ENCODE results near the gene PLAAT5.
"Not testable (repeated sequence)": the region's sequence is repeated elsewhere in the genome, so short reads cannot be mapped to it uniquely, and the experiment has no call there.

Gene PLAAT5, protein sequence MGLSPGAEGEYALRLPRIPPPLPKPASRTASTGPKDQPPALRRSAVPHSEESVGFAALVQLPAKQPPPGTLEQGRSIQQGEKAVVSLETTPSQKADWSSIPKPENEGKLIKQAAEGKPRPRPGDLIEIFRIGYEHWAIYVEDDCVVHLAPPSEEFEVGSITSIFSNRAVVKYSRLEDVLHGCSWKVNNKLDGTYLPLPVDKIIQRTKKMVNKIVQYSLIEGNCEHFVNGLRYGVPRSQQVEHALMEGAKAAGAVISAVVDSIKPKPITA

DNA sequence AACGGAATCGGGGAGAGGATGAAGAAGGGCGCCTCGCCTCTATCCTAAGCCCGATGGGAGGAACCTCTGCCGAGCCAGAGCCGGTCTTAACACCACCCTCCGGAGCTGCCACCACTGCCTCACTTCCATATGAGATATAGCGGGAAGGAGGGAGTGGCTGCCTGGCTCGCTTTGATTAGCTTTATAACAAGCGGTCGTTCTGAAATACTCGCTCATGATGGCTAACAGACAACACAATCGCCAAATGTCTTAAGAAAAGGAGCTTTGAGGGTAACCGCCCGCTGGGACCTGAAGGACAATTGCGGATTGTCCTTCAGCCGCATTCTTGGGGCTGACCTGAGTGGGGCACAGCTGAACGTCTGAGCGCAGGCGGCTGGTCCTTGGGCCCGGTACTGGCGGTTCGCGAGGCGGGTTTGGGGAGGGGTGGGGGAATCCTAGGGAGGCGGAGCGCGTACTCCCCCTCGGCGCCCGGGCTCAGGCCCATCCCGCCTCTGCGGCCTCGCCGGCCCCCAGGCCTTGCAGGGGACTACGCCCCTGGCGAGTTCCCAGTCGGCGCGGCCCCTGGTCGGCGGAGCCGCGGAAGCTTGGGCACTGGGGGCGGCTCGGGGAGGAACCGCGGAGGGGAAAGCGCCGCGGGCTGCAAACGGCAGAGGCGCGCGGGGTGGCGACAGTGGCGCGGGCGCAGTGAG lies at the start of gene PLAAT5:
Gene PLAAT5, minus strand, starts transcription at position 617 of the 689 bp plus-strand sequence. Its CDS starts 133 bp downstream, at position 484.
- DNase-seq = peak; percentile 22

DNA sequence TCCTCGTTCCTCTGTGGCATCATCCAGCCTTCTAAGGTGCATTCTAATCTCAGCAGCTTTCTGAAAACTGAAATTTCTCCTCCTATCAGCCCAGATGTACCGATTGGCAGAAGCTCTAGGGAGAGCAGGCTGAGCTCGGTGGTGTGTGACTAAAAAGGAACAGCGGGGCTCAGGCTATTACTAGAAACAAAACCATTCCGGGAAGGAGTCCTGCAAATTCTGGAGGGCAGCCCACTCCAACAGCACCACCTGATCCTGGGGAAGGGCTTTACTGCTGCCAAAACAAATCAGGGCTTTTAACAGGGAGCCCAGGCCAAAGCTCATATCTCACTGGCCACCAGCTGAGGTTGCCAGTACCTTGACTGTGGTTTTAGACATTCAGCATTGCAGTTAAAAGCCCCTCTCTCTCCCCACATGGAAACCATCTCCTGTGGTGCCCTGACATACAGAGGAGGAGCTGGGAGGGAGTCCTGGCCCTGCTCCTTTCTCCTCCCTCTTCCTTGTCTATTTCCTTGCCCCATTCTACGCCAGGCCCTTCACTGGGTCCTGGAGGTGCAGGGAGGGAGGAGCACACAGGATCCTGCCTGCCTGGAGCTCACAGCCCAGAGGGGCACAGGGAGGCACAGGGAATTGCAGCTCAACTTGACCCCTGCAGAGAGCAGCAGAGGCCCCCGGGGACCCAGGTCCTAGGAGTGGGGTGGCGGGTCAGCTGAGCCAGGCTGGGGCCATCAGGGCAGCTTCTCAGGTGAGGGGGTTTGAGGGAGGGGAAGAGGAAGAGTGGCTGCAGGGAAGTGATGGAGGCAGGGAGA lies 46.5 kb upstream of the PLAAT5 start:
- DNase-seq = no peak

DNA sequence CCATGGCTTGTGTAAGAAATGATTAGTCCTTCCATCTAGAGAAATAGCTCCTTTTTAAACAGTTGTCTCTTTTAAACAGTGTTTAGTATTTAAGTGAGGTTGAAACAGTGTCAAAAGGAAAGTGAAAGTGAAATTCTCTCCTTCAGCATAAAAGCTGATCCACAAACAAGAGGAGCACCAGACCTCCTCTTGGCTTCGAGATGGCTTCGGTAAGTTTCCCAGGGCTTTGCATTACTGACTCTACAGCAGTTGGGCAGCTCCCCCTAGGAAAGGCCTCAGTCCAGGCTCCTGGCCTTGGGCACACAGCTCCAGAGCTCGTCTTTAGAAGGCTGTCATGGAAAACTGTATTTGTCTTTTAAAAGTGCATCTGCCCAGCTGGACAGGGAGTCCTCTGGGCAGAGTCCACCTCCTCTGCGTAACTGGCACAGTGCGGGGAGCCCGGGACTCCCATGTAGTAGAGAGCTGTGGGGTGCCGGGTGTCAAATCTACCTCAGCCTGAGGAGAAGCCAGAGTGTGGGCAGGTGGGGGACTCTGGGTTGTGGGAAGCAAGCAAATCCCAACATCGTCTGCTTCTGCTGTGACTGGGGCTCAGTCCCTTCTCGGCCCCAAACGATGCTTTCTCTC lies 45.8 kb upstream of the PLAAT5 start, which contains the start of gene PLAAT4:
Gene PLAAT4, plus strand, starts transcription at position 140 of the 624 bp plus-strand sequence. Its CDS starts 61 bp downstream, at position 201.
- no peak for DNase-seq

DNA sequence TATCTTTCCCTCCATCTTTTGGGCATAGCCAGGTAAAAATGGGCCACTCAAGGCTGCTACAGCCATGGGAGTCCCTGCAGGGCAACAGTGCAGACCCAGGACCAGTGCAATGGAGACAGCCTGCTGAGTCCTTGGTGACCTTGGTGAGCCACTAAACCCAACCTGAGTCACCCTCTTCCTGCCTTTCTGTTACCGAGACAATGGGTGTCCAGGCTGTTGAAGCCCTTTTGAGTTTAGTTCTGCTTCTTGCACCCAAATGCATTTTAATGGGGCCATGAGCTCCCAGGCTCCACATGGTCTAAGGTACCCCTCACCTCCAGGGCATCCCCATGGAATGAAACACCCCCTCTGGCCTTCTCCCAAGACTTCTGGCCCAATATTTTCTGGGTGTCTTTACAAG lies 44.8 kb upstream of the PLAAT5 start:
- no peak for DNase-seq

DNA sequence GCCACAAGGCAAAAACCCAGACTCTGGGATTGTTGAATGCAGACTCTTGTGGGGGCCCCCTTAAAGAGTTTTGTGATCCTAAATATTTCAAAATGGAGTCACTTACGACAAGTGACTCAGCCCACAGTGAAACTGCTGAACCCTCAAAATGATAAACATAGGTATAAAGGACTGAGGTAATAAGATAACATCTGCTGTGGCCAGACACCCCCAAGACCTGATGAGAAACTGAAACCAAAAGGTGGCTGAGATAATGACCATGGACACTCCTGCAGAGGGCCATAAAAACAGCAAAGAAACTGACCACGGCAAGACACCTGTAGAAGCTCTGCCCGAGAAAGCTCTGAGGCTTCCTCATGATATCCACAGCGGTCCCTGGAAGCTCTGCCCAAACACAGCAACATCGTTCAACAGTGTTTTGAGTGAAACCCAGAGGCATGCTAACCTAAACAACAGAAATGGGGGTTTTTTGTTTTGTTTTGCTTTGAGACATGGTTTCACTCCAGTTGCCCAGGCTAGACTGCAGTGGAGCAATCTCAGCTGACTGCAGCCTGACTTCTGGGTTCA lies 44.0 kb upstream of the PLAAT5 start:
- no peak for DNase-seq

DNA sequence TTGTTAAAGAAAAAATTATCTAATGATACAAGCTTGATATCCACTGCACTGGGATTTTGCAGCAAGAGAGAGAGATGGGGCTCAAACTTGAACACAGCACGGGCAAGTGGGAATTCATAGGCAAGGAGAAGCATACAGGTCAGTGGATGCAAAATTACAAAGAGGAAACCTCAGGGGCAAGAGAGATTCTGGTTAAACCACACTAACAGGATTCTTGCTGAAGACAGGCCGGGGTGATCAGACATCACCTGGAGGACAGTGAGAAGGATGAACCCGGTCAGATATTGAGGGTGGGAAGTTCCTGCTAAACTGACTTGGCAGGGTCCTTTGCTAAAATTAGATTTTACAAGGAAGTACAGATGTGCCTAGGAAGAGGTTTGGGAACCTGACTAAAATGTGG lies 43.1 kb upstream of the PLAAT5 start:
- DNase-seq = no peak

DNA sequence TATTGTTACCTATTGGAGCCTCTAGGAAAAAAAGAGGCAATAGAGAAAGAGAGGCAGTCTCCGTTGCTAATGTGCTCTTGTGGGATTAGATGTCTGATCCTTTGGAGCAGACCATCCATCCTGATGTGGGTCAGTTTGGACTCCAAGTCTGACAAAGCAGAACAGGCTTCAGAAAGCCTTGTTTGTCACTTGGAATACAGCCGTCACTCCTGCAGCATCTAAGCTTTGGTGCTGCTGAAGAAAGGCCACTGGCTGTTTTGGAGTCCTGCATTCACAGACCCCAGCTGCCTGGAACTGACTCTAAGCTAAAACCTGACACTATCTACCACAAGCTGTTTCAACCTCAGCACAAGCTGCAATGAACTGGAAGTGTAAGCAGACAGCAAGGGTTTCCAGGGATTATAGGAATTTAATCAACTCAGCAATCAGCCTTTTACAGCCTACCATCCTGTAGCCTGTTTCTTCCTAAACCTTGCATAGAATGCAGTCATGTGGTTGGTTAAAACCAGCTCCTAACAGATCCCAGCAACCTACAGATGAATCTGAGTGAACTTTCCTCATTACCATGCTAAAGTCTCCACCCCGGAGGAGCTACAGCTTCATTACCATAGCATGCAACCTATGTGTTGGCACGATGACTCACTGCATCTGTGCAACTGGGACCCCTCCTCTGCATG lies 42.0 kb upstream of the PLAAT5 start:
- no peak for DNase-seq

DNA sequence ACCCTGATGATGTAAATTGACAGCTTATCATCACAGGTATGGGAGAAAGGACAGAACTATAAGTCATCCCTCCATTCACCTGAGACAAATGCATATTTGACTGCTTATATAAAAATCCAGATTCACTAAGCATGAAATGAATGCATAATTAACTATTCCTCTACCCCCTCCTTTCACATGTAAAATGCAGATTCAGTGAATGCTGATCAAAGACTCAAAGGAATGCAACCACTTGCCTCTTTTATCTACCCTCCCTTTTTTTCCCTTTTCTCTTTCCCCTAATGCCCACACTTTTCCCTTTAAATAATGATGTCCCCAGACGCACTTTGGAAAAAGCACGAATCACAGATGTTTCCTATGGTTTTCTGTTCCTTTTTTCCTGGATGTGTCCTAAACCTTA lies 41.1 kb upstream of the PLAAT5 start:
- no peak for DNase-seq

DNA sequence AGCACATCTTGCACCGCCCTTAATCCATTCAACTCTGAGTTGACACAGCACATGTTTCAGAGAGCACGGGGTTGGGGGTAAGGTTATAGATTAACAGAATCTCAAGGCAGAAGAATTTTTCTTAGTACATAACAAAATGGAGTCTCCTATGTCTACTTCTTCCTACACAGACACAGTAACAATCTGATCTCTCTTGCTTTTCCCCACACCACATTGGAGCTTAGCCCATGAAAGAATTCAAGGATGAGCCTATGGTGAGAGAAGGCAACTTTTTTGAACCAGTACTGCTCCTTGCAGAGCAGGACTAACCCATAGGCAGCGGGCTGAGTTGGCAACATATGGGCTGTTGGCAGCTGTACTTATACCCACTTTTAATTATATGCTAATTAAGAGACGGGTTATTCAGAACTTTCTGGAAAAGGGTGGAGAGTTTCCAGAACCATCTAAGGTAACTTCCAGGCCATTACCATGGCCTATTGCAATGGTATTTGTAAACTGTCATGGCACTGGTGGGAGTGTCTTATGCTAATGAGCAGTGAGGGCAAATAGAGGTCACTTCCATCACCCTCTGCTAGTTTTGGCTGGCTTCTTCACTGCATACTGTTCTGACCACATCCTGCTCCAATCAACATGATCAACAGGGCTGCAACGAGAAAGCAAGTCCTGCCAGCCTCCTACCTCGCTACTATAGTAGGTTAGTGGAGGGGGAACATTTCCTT lies 40.3 kb upstream of the PLAAT5 start:
- DNase-seq = not testable (repeated sequence)

DNA sequence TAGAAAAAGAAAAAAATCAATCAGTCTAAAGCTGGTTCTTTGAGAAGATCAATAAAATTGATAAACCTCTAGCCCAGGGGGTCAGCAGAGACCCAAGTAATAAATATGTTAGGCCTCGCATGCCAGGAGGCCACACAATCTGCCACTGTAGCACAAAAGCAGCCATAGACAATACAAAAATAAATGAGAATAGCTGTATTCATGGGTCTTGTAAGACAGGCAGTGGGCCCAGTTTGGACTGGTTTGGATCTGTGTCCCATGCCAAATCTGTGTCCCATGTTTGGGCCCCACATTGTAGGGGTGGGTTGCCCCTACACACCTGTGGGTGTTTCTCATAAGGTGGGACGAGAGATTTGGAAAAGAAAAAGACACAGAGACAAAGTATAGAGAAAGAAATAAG lies 39.1 kb upstream of the PLAAT5 start:
- DNase-seq = no peak

DNA sequence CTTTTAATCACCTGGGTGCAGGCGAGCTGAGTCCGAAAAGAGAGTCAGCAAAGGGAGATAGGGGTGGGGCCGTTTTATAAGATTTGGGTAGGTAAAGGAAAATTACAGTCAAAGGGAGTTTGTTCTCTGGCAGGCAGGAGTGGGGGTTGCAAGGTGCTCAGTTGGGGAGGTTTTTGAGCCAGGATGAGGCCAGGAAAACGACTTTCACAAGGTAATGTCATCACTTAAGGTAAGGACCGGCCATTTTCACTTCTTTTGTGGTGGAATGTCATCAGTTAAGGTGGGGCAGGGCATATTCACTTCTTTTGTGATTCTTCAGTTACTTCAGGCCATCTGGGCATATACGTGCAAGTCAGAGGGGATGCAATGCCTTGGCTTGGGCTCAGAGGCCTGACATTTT lies 38.4 kb upstream of the PLAAT5 start:
- not testable (repeated sequence) for DNase-seq

DNA sequence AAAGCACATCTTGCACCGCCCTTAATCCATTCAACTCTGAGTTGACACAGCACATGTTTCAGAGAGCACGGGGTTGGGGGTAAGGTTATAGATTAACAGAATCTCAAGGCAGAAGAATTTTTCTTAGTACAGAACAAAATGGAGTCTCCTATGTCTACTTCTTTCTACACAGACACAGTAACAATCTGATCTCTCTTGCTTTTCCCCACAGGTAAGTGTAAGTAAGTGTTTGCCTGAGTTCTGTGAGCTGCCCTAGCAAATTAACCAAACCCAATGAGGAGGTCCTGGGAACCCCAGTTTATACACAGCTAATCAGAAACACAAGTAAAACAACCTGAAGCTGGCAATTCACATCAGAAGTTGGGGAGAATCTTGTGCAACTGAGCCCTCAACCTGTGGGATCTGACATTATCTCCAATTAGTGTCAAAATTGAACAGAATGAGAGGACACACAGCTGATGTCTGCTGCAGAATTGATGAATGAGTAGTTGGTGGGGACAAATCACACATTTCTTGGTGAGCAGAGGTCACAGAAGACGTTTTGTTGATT lies 37.8 kb upstream of the PLAAT5 start:
- DNase-seq = not testable (repeated sequence)

DNA sequence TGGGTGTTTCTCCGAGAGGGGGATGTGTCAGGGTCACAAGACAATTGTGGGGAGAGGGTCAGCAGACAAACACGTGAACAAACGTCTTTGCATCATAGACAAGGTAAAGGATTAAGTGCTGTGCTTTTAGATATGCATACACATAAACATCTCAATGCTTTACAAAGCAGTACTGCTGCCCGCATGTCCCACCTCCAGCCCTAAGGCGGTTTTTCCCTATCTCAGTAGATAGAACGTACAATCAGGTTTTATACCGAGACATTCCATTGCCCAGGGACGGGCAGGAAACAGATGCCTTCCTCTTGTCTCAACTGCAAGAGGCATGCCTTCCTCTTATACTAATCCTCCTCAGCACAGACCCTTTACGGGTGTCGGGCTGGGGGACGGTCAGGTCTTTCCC lies 37.2 kb upstream of the PLAAT5 start:
- DNase-seq = not testable (repeated sequence)

DNA sequence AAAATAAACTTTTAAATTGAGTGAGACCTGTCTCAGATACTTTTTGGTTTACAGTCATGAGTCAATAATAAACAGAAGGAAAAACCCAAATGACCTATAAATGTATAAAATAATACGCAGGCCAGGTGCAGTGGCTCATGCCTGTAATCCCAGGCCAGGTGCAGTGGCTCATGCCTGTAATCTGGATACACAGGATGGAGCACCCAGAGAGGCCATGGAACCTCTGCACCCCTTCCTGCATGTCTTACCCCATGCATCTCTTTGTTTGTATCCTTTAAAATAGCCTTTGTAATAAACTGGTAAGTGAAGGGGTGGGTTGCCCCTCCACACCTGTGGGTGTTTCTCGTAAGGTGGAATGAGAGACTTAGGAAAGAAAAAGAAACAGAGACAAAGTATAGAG lies 36.7 kb upstream of the PLAAT5 start:
- no peak for DNase-seq

DNA sequence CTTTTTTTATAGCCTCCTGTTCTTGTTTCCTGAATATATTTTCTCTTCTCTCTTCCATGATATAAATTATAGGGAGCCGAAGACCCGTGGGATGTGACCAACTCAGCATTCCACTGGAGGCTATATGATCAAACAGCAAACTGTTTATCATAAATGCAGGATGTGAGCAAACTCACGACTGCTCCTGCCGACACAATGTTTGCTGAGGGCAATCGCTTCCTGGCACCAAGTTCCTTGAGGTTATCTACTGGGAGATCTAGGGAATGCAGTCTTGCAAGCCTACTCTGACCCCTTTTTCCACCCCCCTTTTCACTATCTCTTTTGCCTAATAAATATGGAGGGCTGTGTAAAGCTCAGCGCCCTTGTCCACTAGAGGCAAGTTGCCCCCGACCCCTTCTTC lies 32.2 kb upstream of the PLAAT5 start:
- no peak for DNase-seq

DNA sequence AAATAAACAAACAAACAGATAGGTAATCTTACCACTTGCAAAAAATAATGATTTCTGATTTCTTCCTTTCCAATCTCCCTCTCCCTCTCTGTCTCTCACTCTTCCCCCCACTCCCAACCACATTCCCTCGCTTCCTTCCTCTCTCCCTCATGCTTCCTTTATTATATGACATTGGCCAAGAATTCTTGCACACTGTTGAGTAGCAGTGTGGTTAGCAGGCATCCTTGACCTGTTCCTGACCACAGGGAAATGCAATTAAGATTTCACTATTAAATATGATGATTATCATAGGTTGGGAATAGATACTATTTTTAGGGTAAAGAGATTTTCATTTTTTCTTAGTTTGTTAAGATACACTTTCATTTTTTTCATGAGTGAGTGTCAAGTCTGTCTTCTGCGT lies 30.9 kb upstream of the PLAAT5 start:
- no peak for DNase-seq

DNA sequence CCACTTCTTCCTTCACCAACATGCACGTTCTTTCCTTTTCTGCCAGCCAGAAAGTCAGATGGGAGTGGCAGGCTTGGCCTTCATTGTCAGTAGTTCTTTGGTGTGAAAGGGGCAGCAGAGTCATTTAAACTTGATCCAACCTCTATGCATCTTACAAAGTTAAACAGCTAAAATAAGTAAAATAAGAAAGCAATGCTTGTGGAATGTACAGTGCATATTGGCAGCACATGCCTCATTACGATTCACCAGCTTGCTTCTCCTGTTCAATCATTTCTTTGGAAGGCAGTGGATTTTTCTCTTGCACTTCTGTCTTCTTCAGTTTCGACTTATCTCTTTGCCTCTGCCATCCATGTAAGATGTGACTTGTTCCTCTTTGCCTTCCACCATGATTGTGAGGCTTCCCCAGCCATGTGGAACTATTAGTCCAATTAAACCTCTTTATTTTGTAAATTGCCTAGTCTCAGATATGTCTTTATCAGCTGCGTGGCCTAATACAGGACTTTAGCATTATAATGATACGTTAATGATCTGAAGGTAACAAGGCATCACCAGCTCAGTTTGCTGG lies 29.7 kb upstream of the PLAAT5 start:
- no peak for DNase-seq

DNA sequence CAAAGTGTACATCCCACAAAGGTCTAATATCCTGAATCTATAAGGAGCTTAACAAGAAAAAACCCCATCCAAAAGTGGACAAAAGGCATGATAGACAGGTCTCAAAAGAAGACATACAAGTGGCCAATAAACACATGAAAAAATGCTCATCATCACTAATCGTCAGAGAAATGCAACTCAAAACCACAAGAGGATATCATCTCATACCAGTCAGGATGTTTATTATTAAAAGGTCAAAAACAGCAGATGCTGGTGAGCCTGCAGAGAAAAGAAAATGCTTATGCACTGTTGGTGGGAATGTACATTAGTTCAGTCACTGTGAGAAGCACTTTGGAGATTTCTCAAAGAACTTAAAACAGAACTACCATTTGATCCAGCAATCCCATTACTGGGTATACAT lies 27.6 kb upstream of the PLAAT5 start:
- no peak for DNase-seq

DNA sequence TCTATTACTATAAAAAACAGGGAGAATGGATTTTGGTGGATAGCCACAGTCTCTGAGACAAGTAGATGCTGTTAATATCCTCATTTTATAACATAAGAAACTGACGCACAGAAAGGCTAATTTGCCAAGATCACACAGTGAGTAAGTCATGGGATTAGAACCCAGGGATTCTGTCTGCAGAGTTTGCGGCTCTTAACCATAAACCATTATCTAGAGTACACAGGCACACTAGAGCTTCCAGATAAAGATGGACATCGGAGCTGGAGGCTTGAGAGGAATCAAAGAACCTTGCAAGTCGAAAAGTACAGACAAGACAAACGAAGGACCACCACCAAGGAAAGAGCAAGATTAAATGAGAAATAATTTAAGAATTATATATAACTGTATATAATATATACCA lies 26.2 kb upstream of the PLAAT5 start:
- no peak for DNase-seq

DNA sequence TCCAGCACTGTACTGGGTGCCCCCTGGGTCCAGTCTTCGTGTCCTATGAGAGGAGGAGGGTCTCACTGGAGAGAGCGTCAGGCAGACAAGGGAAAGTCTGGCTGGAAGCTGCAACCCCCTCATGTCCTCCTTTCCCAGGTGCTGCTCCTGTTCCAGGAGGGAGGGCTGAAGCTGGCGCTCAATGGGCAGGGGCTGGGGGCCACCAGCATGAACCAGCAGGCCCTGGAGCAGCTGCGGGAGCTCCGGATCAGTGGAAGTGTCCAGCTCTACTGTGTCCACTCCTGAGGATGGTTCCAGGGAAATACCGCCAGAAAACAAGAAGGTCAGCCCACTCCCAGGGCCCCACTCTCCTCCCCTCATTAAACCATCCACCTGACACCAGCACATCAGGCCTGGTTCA lies 25.1 kb upstream of the PLAAT5 start:
- no peak for DNase-seq

DNA sequence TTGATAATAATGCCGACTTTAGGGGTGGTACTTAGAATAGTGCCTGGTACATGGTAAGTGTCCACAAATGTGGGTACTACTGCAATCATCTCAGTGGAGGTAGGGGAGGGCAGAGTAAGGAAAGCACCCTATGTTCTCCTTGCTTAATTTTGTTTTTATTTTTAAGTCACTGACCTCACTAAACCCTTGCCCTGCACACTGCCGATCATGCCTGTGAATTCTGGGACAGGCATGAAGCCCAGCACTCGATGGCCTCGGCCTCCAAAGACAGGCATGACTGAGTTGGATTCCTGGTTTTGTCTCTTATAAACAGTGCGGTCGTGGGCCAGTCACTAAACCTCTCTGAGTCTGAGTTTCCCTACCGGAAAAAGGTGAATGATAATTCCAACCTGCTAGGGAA lies 21.8 kb upstream of the PLAAT5 start:
- DNase-seq = no peak
